ENCODE results near the gene COTL1. TPM values are rescaled to one million over a fixed set of nuclear protein-coding genes. Genes with fewer than 3 reads are reported as not detected.

COTL1 gene
- total RNA-seq, 2 experiments from 2014 or later, result 664 to 677 TPM

DNA sequence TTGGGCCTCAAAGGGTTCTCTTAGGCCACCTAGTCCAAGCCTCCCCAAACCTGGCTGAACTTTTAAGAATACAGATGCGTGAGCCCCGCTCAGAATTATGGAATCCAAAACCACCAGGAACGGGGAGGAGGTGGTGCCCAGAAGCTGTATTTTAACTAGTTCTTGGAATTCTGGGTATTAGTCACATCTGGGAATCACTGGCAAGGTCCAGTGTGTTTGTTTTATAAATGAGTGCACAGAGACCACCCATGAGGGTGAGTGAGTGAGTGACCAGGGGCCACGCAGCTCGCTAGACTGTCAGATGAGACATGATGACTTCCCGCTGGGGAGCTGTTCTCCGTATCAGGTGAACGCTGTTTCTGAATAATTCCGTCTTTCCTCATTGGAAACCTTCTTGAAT lies 44.6 kb upstream of the COTL1 start:
- Mint-ChIP-seq H3K36me3 (ENCODE audit: low read depth) (peaks cover 45% of the 10 kb centered on the region), H3K4me3 (no peak overlapping the region), H3K4me1 (ENCODE audit: low read depth) (peaks cover 14% of the 10 kb centered on the region), H3K27me3 (no peaks in the 10 kb centered on the region), H3K27ac (no peak overlapping the region), H3K9me3 (no peaks in the 10 kb centered on the region)
- intact Hi-C loops (cut with micrococcal nuclease), result no loop called here
- no peak for TF ChIP-seq CTCF (IDR thresholded peaks at IDR 0.05)
- ATAC-seq, result no peak
- no peak for DNase-seq
- POLR2A ChIA-PET, result interaction anchor here (0.6 to 2.1 kb wide), 3 partner anchors 38 to 63 kb away, joined by 3 to 6 read pairs (median 4); no protein-coding TSS in a partner anchor
- CTCF ChIA-PET, result interaction anchor here (1.5 to 3.1 kb wide), 5 partner anchors 10 to 76 kb away, joined by 4 to 25 read pairs (median 10); no protein-coding TSS in a partner anchor

GRCh38 chr16:84661418-84662060 lies 43.7 kb upstream of the COTL1 start:
- Mint-ChIP-seq H3K4me1 (ENCODE audit: low read depth) (peaks cover 19% of the 10 kb centered on the region), H3K27me3 (no peaks in the 10 kb centered on the region), H3K36me3 (ENCODE audit: low read depth) (peaks cover 54% of the 10 kb centered on the region), H3K4me3 (no peak overlapping the region), H3K27ac (no peak overlapping the region), H3K9me3 (no peaks in the 10 kb centered on the region)
- CTCF ChIA-PET, result interaction anchor here (1.3 to 2.1 kb wide), 4 partner anchors 11 to 65 kb away, joined by 3 to 10 read pairs (median 6); no protein-coding TSS in a partner anchor
- POLR2A ChIA-PET, result interaction anchor here (1.8 kb wide), 1 partner anchor 39 kb away, joined by 4 read pairs; no protein-coding TSS in a partner anchor
- no peak for DNase-seq
- no peak for TF ChIP-seq CTCF (IDR thresholded peaks at IDR 0.05)
- ATAC-seq, result no peak
- intact Hi-C loops (cut with micrococcal nuclease), result no loop called here

- peaks cover 23% of the 10 kb centered on the region for H3K4me1 Mint-ChIP-seq (ENCODE audit: low read depth)
- H3K4me3 Mint-ChIP-seq, result no peak overlapping the region
- no peaks in the 10 kb centered on the region for H3K27me3 Mint-ChIP-seq
- H3K9me3 Mint-ChIP-seq, result no peaks in the 10 kb centered on the region
- peaks cover 53% of the 10 kb centered on the region for H3K36me3 Mint-ChIP-seq (ENCODE audit: low read depth)
- intact Hi-C loops (cut with micrococcal nuclease), result no loop called here
- ChIA-PET CTCF (interaction anchor here (1.3 to 2.1 kb wide), 2 partner anchors 11 to 66 kb away, joined by 3 to 9 read pairs; no protein-coding TSS in a partner anchor), POLR2A (interaction anchor here (1.8 kb wide), 1 partner anchor 40 kb away, joined by 4 read pairs; no protein-coding TSS in a partner anchor)
- no peak for TF ChIP-seq CTCF (IDR thresholded peaks at IDR 0.05)
- ATAC-seq (no peak), DNase-seq (no peak)
- peak overlapping the region; percentile 20 for H3K27ac Mint-ChIP-seq
These were observed 43.1 kb upstream of the COTL1 start for GRCh38 chr16:84660973-84661372.

- ChIA-PET CTCF (interaction anchor here (1.2 kb wide), 1 partner anchor 66 kb away, joined by 3 read pairs; no protein-coding TSS in a partner anchor), POLR2A (no interaction called here)
- Mint-ChIP-seq H3K27ac (no peak overlapping the region), H3K9me3 (no peaks in the 10 kb centered on the region), H3K36me3 (ENCODE audit: low read depth) (peaks cover 58% of the 10 kb centered on the region), H3K4me1 (ENCODE audit: low read depth) (peaks cover 31% of the 10 kb centered on the region), H3K27me3 (no peaks in the 10 kb centered on the region), H3K4me3 (no peak overlapping the region)
- ATAC-seq, result no peak
- intact Hi-C loops (cut with micrococcal nuclease), result no loop called here
- TF ChIP-seq CTCF (IDR thresholded peaks at IDR 0.05), result no peak
- DNase-seq, result no peak
These were observed 41.9 kb upstream of the COTL1 start for GRCh38 chr16:84659656-84660300.

GRCh38 chr16:84658690-84659089 lies 40.8 kb upstream of the COTL1 start:
- H3K4me3 Mint-ChIP-seq, result no peak overlapping the region
- ChIA-PET CTCF (interaction anchor here (0.9 to 1.2 kb wide), 3 partner anchors 13 to 80 kb away, joined by 3 to 6 read pairs (median 3); no protein-coding TSS in a partner anchor), POLR2A (no interaction called here)
- peak overlapping the region; percentile 5 for H3K27ac Mint-ChIP-seq
- no peak for ATAC-seq
- no peaks in the 10 kb centered on the region for H3K9me3 Mint-ChIP-seq
- no peak for DNase-seq
- peaks cover 29% of the 10 kb centered on the region for H3K4me1 Mint-ChIP-seq (ENCODE audit: low read depth)
- no peaks in the 10 kb centered on the region for H3K27me3 Mint-ChIP-seq
- peaks cover 54% of the 10 kb centered on the region for H3K36me3 Mint-ChIP-seq (ENCODE audit: low read depth)
- intact Hi-C loops (cut with micrococcal nuclease), result no loop called here
- TF ChIP-seq CTCF (IDR thresholded peaks at IDR 0.05), result no peak
